Right renal cortex interstitium (tissue), 3 donors: ENCODE results near the gene CELSR1. TPM values are rescaled to one million over a fixed set of nuclear protein-coding genes. Genes with fewer than 3 reads are reported as not detected.
"Not testable (repeated sequence)": the region's sequence is repeated elsewhere in the genome, so short reads cannot be mapped to it uniquely, and the experiment has no call there.

Experiments used
- DNase-seq, 3 donors: peaks; one replicate each; pipeline ENCODE4 v3.0.0-alpha.2; 2013; ENCODE audit warnings: low read depth in 3 of 3, low spot score in 2 of 3
- polyA plus RNA-seq, 3 donors: library from polyadenylated mRNA; unstranded; fragments of 120-200 nt; gene quantifications; one replicate each; pipeline ENCODE4 v1.2.1, GENCODE V29; 2013; ENCODE audit not compliant: insufficient read length in 3 of 3

Gene CELSR1
- polyA plus RNA-seq, 3 donors: 21.8 to 23.7 (median 22.8) TPM

GRCh38 chr22:46515208-46516111 lies 22.0 kb downstream of the CELSR1 start:
- no peak for DNase-seq

GRCh38 chr22:46514592-46515207 lies 22.7 kb downstream of the CELSR1 start:
- DNase-seq: no peak

- no peak for DNase-seq
Observed at GRCh38 chr22:46513908-46514550, 23.4 kb downstream of the CELSR1 start.

GRCh38 chr22:46512683-46513082 lies 24.7 kb downstream of the CELSR1 start:
- no peak for DNase-seq

GRCh38 chr22:46512039-46512370 lies 25.4 kb downstream of the CELSR1 start:
- DNase-seq: no peak

- DNase-seq: no peak
Observed at GRCh38 chr22:46511151-46512038, 26.0 kb downstream of the CELSR1 start.

GRCh38 chr22:46509416-46510089 lies 27.9 kb downstream of the CELSR1 start:
- DNase-seq: no peak

GRCh38 chr22:46508491-46508999 lies 28.9 kb downstream of the CELSR1 start:
- no peak for DNase-seq

GRCh38 chr22:46507451-46508425 lies 29.7 kb downstream of the CELSR1 start:
- DNase-seq: no peak

GRCh38 chr22:46504584-46504983 lies 32.8 kb downstream of the CELSR1 start:
- no peak for DNase-seq

GRCh38 chr22:46502440-46503175 lies 34.8 kb downstream of the CELSR1 start:
- no peak for DNase-seq

- DNase-seq: no peak
Observed at GRCh38 chr22:46501701-46502100, 35.7 kb downstream of the CELSR1 start.

- not testable (repeated sequence) for DNase-seq
Observed at GRCh38 chr22:46501265-46501664, 36.2 kb downstream of the CELSR1 start.

- peak in 2 of 3 donors; percentile 48 to 56 for DNase-seq
Observed at GRCh38 chr22:46500201-46500600, 37.2 kb downstream of the CELSR1 start.

GRCh38 chr22:46499805-46500189 lies 37.6 kb downstream of the CELSR1 start:
- DNase-seq: no peak

- no peak for DNase-seq
Observed at GRCh38 chr22:46491946-46492345, 45.5 kb downstream of the CELSR1 start.

- no peak for DNase-seq
Observed at GRCh38 chr22:46490538-46490937, 46.9 kb downstream of the CELSR1 start.
